Gastrocnemius medialis (tissue), 4 donors: ENCODE results near the gene STK33. TPM values are rescaled to one million over a fixed set of nuclear protein-coding genes. Genes with fewer than 3 reads are reported as not detected.
"Not testable (repeated sequence)": the region's sequence is repeated elsewhere in the genome, so short reads cannot be mapped to it uniquely, and the experiment has no call there.

ENCODE experiments used
- ATAC-seq, 2 donors: fragments of 150-250 bp; one replicate each; pipeline ENCODE4 v1.9.1; 2016
- DNase-seq, 2 donors: peaks; one replicate each; pipeline ENCODE4 v3.0.0-alpha.2; 2019
- H3K27ac ChIP-seq, 4 donors: fragments of 200-600 bp; sonication (generic); 1 replicate in 1 of 4; 2 replicates in 3 of 4; pipeline ENCODE4 v1.5.1; 2016 to 2018; ENCODE audit warnings: mild to moderate bottlenecking in 2 of 4, moderate library complexity in 1 of 4
- H3K27me3 ChIP-seq, 3 donors: fragments of 200-600 bp; sonication (generic) in 2 of 3; 1 replicate in 1 of 3; 2 replicates in 2 of 3; pipeline versions ENCODE4 v1.5.1 to v1.6.0; 2016 to 2019; ENCODE audit warnings: mild to moderate bottlenecking in 1 of 3, moderate library complexity in 1 of 3
- H3K36me3 ChIP-seq, 2 donors: fragments of 200-600 bp; sonication (generic) in 1 of 2; one replicate each; pipeline ENCODE4 v1.5.1; 2017 to 2018
- H3K4me1 ChIP-seq, 2 donors: fragments of 200-600 bp; sonication (generic) in 1 of 2; one replicate each; pipeline ENCODE4 v1.5.1; 2016 to 2017; ENCODE audit warnings: mild to moderate bottlenecking in 2 of 2
- H3K4me3 ChIP-seq, 4 donors: fragments of 200-600 bp; sonication (generic) in 3 of 4; 1 replicate in 1 of 4; 2 replicates in 3 of 4; pipeline ENCODE4 v1.5.1; 2016 to 2019; ENCODE audit warnings: mild to moderate bottlenecking in 2 of 4
- H3K9me3 ChIP-seq, 3 donors: fragments of 200-600 bp; sonication (generic) in 2 of 3; 1 replicate in 1 of 3; 2 replicates in 2 of 3; pipeline ENCODE4 v1.5.1; 2016 to 2019
- POLR2A ChIP-seq, 2 donors: fragments of 450-650 bp; IDR thresholded peaks; one replicate each; pipeline ENCODE4 v1.6.1; 2017; ENCODE audit warnings: antibody characterized with exemption in 2 of 2, mild to moderate bottlenecking in 2 of 2, moderate library complexity in 2 of 2
- in situ Hi-C, 4 donors: fragments of 200-750 bp; cut with MboI; loops; one replicate each; pipeline versions ENCODE4 v1.15.0 to v1.8.0; 2017; ENCODE audit warnings: low sequenced_read_pairs in 4 of 4
- intact Hi-C: fragments of 100-400 bp; cut with DNase I; formaldehyde crosslinking; loops from one replicate; pipeline ENCODE4 v1.15.1; 2023; ENCODE audit warnings: low total_unique reads
- total RNA-seq, 4 donors: library from RNA; depleted of rRNA; stranded (reverse); fragments of >200 nt; gene quantifications; one replicate each; pipeline versions ENCODE4 v1.1.0 to v1.2.3, GENCODE V29; 2016
- TF ChIP-seq, protein P1 (sequence below), 5 experiments: fragments of 450-650 bp in 3 of 5; fragments of 200-600 bp in 2 of 5; sonication (generic) in 2 of 5; IDR thresholded peaks in 4 of 5; conservative IDR thresholded peaks in 1 of 5; 1 replicate in 4 of 5; 2 replicates in 1 of 5; pipeline ENCODE4 v1.5.1; 2016 to 2019; ENCODE audit warnings: antibody characterized with exemption in 5 of 5, mild to moderate bottlenecking in 3 of 5, moderate library complexity in 3 of 5

Gene STK33
- total RNA-seq, 4 donors from 2014 or later: 0.66 to 13.5 (median 2.3) TPM

- H3K27me3 ChIP-seq, ATAC-seq, H3K4me1 ChIP-seq, H3K27ac ChIP-seq, intact Hi-C loops, H3K9me3 ChIP-seq, H3K4me3 ChIP-seq, DNase-seq, in situ Hi-C loops, H3K36me3 ChIP-seq: not testable (repeated sequence)
These were observed 127.1 kb downstream of the STK33 start for GRCh38 chr11:8466884-8467283.

DNA sequence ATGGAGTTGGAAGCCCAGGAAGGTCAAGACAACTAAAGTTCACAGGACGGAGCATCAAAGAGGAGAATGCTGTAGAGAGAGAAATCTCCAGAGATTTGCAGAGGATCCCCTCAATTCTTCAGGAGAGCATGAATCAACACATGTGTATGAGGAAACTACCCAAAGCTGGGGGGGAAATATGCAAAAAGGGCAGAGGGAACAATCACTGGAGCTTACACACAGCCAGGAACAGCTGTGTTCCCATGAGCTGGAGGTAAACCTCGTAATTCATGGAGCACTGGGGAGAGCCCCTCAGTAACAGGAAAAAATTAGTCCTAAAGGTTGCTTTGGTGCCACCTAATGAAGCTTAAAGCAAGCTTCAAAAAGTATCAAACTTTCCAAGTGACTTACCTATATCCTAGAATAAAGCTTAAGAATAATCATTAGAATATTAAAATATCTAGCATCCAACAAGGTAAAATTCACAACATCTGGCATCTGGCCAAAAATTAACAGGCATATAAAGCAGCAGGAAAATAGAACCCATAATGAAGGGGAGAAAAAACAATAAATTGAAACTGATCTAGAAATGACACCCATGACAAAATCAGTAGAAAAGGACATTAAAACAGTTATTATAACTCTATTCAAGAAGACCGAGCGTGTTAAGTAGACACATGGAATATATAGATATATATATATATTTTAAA is 134.2 kb downstream of the STK33 start:
- intact Hi-C loops (no loop called here), in situ Hi-C loops (no loop called here)
- H3K9me3 ChIP-seq: no peaks in the 10 kb centered on the region
- ATAC-seq (no peak), DNase-seq (no peak)
- H3K27ac ChIP-seq: no peak overlapping the region
- no peaks in the 10 kb centered on the region for H3K36me3 ChIP-seq
- no peaks in the 10 kb centered on the region for H3K4me1 ChIP-seq
- TF ChIP-seq POLR2A (IDR thresholded peaks at IDR 0.05): no peak
- TF ChIP-seq, protein P1, sequence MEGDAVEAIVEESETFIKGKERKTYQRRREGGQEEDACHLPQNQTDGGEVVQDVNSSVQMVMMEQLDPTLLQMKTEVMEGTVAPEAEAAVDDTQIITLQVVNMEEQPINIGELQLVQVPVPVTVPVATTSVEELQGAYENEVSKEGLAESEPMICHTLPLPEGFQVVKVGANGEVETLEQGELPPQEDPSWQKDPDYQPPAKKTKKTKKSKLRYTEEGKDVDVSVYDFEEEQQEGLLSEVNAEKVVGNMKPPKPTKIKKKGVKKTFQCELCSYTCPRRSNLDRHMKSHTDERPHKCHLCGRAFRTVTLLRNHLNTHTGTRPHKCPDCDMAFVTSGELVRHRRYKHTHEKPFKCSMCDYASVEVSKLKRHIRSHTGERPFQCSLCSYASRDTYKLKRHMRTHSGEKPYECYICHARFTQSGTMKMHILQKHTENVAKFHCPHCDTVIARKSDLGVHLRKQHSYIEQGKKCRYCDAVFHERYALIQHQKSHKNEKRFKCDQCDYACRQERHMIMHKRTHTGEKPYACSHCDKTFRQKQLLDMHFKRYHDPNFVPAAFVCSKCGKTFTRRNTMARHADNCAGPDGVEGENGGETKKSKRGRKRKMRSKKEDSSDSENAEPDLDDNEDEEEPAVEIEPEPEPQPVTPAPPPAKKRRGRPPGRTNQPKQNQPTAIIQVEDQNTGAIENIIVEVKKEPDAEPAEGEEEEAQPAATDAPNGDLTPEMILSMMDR (IDR thresholded peaks at IDR 0.05 in 4 of 5, conservative IDR thresholded peaks at IDR 0.05 in 1 of 5): no peak
- H3K4me3 ChIP-seq: no peak overlapping the region
- no peaks in the 10 kb centered on the region for H3K27me3 ChIP-seq

- Histone ChIP-seq H3K9me3 (no peaks in the 10 kb centered on the region), H3K27me3 (no peaks in the 10 kb centered on the region), H3K27ac (no peak overlapping the region), H3K36me3 (no peaks in the 10 kb centered on the region), H3K4me1 (no peaks in the 10 kb centered on the region), H3K4me3 (no peak overlapping the region)
- intact Hi-C loops (no loop called here), in situ Hi-C loops (no loop called here)
- TF ChIP-seq, protein P1 (IDR thresholded peaks at IDR 0.05 in 4 of 5, conservative IDR thresholded peaks at IDR 0.05 in 1 of 5): no peak
- TF ChIP-seq POLR2A (IDR thresholded peaks at IDR 0.05): no peak
- DNase-seq: no peak
- no peak for ATAC-seq
These were observed 151.7 kb downstream of the STK33 start for GRCh38 chr11:8442301-8442700.

DNA sequence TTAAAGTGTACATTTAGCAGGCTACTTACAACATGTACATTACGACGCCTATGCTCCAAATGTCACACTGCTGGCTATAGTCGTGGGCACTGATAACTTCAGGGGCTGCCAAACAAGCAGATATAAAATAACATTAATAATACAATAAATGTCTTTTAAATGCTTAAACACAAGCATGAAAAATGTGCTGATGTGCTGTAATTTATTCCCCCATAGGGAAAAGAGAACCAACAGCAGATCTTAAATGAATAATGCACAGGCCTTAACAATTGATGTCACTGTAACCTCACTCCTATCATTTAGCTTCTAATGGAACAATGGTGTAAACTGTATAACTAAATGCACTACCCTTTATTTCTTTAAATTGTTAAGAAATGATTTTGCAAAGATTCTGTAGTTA is 153.4 kb downstream of the STK33 start:
- DNase-seq (no peak), ATAC-seq (no peak)
- intact Hi-C loops (no loop called here), in situ Hi-C loops (no loop called here)
- Histone ChIP-seq H3K4me3 (no peak overlapping the region), H3K4me1 (no peaks in the 10 kb centered on the region), H3K36me3 (no peaks in the 10 kb centered on the region), H3K9me3 (no peaks in the 10 kb centered on the region), H3K27me3 (no peaks in the 10 kb centered on the region), H3K27ac (no peak overlapping the region)
- TF ChIP-seq POLR2A (IDR thresholded peaks at IDR 0.05): no peak
- TF ChIP-seq, protein P1 (IDR thresholded peaks at IDR 0.05 in 4 of 5, conservative IDR thresholded peaks at IDR 0.05 in 1 of 5): no peak

GRCh38 chr11:8429483-8429882 is 164.5 kb downstream of the STK33 start:
- intact Hi-C loops (no loop called here), in situ Hi-C loops (no loop called here)
- Histone ChIP-seq H3K27me3 (no peaks in the 10 kb centered on the region), H3K36me3 (no peaks in the 10 kb centered on the region), H3K9me3 (no peaks in the 10 kb centered on the region), H3K27ac (no peak overlapping the region), H3K4me3 (no peak overlapping the region), H3K4me1 (no peaks in the 10 kb centered on the region)
- ATAC-seq (no peak), DNase-seq (no peak)
- no peak for TF ChIP-seq POLR2A (IDR thresholded peaks at IDR 0.05)
- TF ChIP-seq, protein P1 (IDR thresholded peaks at IDR 0.05 in 4 of 5, conservative IDR thresholded peaks at IDR 0.05 in 1 of 5): no peak
